GM21390 (cell line): Measurements from ENCODE around the gene CMKLR1.

Source experiments
- ATAC-seq: cut with Tn5 transposase; IDR thresholded peaks from one replicate; pipeline ENCODE4 v1.9.1; 2021; ENCODE audit not compliant: unreplicated experiment

CMKLR1 gene

DNA sequence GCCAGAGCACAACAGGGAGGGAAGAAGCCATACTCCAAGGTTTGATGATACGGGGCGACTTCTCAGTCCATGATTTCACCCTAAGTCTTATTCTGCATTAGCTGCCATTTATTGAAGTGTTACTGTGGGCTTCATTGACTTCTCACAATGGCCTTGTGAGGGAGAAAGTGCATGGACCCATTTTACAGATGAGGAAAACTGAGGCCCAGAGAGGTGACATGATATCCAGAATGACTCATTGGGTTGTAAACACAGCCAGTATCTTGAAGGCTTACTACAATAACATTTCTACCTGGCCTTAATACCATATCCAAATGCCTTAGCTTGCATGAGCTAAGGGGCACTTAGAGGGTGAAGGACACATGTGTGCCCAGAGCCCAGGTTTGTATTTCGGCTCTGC lies 100.6 kb downstream of the CMKLR1 start:
- no peak for ATAC-seq
